Ectodermal cell (in vitro differentiated cells): ENCODE data around the gene NFKBIA.

Source experiments
- H3K27ac ChIP-seq: 2 replicates; pipeline ENCODE4 v1.7.0; 2013; ENCODE audit warnings: mild to moderate bottlenecking, low read depth, low read length; ENCODE audit not compliant: insufficient read depth, poor library complexity, severe bottlenecking
- H3K27me3 ChIP-seq: 2 replicates; pipeline ENCODE4 v1.7.0; 2013; ENCODE audit warnings: mild to moderate bottlenecking, low read length; ENCODE audit not compliant: insufficient read depth, control insufficient read depth, poor library complexity, severe bottlenecking
- H3K36me3 ChIP-seq: one replicate; pipeline ENCODE4 v1.7.0; 2013; ENCODE audit warnings: low read length; ENCODE audit not compliant: control insufficient read depth, insufficient read depth
- H3K4me1 ChIP-seq: one replicate; pipeline ENCODE4 v1.7.0; 2013; ENCODE audit warnings: low read length; ENCODE audit not compliant: control insufficient read depth, insufficient read depth
- H3K4me3 ChIP-seq: 2 replicates; pipeline ENCODE4 v1.7.0; 2013; ENCODE audit warnings: low read depth, low read length, control low read depth; ENCODE audit not compliant: insufficient read depth
- H3K9me3 ChIP-seq: 2 replicates; pipeline ENCODE4 v1.7.0; 2013; ENCODE audit warnings: mild to moderate bottlenecking, low read length, moderate library complexity; ENCODE audit not compliant: control insufficient read depth
- WGBS, 2 experiments: methylation state at CpG; one replicate each; pipeline ENCODE4 v1.1.7; 2013; ENCODE audit warnings: missing lambda C conversion rate in 2 of 2; 5-methylcytosine and 5-hydroxymethylcytosine counted together

The NFKBIA gene

DNA sequence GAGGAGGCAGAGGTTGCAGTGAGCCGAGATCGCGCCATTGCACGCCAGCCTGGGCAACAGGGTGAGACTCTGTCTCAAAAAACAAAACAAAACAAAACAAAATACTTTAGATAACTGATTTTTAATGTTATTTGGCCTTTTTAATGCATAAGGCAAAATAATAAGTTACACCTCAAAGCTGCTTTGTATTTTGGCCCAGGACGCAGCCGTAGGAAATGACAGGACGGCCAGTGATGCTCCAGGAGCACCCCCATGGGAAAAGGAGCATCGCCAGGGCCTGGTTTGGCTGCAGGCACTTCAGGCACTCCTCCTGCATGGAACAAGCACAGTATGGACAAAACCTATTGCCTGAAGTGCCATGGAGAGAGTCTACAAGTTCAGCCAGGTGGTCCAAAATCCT is 3.5 kb upstream of the NFKBIA start:
- Histone ChIP-seq H3K27ac (no peak overlapping the region), H3K9me3 (no peaks in the 10 kb centered on the region), H3K4me3 (no peak overlapping the region)

GRCh38 chr14:35407306-35407630 is 2.7 kb upstream of the NFKBIA start:
- Histone ChIP-seq H3K4me3 (no peak overlapping the region), H3K9me3 (no peaks in the 10 kb centered on the region)
- WGBS, 2 experiments: 86 to 95% methylated on average over 1 of the region's 1 CpG

More for the DNA sequence above, 3.5 kb upstream of the NFKBIA start:
- peaks cover under 1% of the 10 kb centered on the region for H3K36me3 ChIP-seq
- WGBS, 2 experiments: 91 to 93% methylated on average over 8 of the region's 8 CpGs
- no peaks in the 10 kb centered on the region for H3K27me3 ChIP-seq
- peaks cover 17% of the 10 kb centered on the region for H3K4me1 ChIP-seq

DNA sequence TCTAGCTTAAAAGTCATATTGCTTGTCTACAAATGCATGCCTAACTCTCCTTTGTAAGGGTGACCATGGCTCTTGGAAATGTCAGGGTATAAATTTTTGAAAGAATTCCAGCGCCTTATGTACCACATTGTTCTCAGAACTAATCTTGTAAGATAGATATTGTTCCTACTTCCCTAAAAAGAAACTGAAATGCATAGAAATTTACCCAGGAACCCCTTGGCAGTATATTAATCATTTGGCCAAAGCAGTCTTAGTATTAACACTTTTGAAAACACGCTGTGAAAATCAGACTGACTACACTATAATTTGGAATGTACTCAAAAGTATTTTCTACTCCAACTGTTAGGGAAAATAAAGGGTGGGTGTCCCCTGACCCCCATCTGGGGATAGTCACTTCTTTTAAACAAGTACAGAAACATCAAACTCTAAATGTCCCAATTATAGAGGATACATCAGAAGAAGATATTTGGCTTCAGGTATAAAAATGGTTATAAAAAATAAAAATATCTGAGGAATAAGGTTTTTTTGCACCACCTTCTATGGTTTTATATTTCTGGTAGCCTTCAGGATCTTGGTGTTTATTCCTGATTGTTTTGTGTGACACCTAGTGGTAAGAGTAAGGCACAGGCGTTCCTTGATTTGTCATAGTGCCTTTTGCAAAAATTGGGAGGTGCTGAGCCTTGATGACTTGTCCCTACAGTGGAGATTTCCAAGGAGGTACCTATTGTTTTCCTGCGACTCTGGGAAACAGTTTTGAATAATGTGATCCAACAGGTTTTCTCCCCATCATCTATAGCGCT is 2.2 kb upstream of the NFKBIA start:
- H3K27me3 ChIP-seq: no peaks in the 10 kb centered on the region
- peaks cover 17% of the 10 kb centered on the region for H3K4me1 ChIP-seq
- H3K9me3 ChIP-seq: no peaks in the 10 kb centered on the region
- H3K4me3 ChIP-seq: no peak overlapping the region
- H3K36me3 ChIP-seq: peaks cover 14% of the 10 kb centered on the region
- WGBS, 2 experiments: 40 to 45% methylated on average over 4 to 5 of the region's 5 CpGs
- H3K27ac ChIP-seq: no peak overlapping the region

More at GRCh38 chr14:35407306-35407630, 2.7 kb upstream of the NFKBIA start:
- H3K4me1 ChIP-seq: peaks cover 17% of the 10 kb centered on the region
- H3K27me3 ChIP-seq: no peaks in the 10 kb centered on the region
- H3K36me3 ChIP-seq: peaks cover 8% of the 10 kb centered on the region
- H3K27ac ChIP-seq: no peak overlapping the region

GRCh38 chr14:35406090-35406489 is 1.5 kb upstream of the NFKBIA start:
- peaks cover 14% of the 10 kb centered on the region for H3K36me3 ChIP-seq
- no peaks in the 10 kb centered on the region for H3K27me3 ChIP-seq
- no peak overlapping the region for H3K4me3 ChIP-seq
- no peaks in the 10 kb centered on the region for H3K9me3 ChIP-seq
- H3K27ac ChIP-seq: no peak overlapping the region
- WGBS, 2 experiments: 100% methylated on average over 2 of the region's 2 CpGs; no CpG with 5 or more reads in 1 of the 2 experiments
- H3K4me1 ChIP-seq: peaks cover 17% of the 10 kb centered on the region

- 42 to 45% methylated on average over 14 of the region's 14 CpGs for WGBS, 2 experiments
- Histone ChIP-seq H3K9me3 (no peaks in the 10 kb centered on the region), H3K4me3 (peak overlapping the region; percentile 76)
Observed at GRCh38 chr14:35405304-35405996, 901 bp upstream of the NFKBIA start.

DNA sequence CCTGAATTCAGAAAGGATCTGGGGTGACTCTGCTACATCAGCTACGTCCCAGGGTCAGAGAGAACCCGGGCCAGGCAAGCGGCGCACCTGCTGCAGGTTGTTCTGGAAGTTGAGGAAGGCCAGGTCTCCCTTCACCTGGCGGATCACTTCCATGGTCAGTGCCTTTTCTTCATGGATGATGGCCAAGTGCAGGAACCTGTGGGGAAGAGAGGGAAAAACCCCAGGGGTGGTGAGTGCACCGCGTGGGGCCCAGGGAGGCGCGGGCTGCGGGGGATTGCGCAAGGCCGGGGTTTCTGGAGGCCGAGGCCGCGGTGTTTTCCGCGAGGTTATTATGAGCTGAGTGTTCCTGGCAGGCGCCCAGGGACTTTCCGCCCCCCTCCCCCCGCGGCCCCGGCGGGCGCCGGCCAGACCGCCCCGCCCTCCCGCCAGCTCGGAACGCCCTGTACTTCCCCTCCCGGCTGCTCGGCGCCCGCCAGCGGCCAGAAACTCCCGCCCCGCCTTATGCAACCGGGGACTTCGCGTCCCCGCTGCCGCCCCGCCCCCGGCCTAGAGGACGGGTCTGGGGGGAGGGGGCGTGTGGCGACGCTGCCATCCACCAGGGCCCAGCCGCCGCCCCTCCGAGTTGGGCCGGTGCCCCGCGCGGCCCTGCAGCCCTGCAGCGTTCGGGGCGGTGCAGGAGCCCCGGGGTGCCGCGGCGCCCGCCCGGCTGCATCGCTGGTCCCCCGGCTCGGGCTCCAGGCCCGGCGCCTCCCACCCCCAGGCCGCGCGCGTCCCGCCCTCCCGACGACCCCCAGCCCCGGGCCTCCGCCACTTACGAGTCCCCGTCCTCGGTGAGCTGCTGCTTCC is 723 bp downstream of the NFKBIA start:
- Histone ChIP-seq H3K27ac (peak overlapping the region; percentile 58), H3K4me1 (peaks cover 17% of the 10 kb centered on the region), H3K27me3 (no peaks in the 10 kb centered on the region), H3K9me3 (no peaks in the 10 kb centered on the region), H3K36me3 (peaks cover 14% of the 10 kb centered on the region), H3K4me3 (peak overlapping the region; percentile 76)
- 4 to 5% methylated on average over 80 to 81 of the region's 81 CpGs for WGBS, 2 experiments

More at GRCh38 chr14:35405304-35405996, 901 bp upstream of the NFKBIA start:
- H3K4me1 ChIP-seq: peaks cover 17% of the 10 kb centered on the region
- peak overlapping the region; percentile 58 for H3K27ac ChIP-seq
- H3K27me3 ChIP-seq: no peaks in the 10 kb centered on the region
- H3K36me3 ChIP-seq: peaks cover 14% of the 10 kb centered on the region

DNA sequence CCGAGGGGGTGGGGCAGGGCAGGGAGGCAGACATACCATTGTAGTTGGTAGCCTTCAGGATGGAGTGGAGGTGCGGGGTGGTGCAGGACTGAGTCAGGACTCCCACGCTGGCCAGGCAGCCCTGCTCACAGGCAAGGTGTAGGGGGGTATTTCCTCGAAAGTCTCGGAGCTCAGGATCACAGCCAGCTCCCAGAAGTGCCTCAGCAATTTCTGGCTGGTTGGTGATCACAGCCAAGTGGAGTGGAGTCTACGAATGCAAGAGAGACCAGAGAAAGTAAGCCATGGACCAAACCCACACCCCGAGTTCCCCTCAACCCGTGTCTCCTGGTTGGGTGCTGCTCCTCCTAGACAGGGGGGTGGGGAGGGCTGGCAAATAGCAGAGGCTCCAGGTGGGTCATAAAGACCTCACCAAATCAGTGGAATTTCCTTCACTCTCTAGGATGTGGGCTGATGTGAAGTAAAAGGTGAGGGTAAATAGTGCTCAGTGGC is 1.4 kb downstream of the NFKBIA start:
- H3K27ac ChIP-seq: no peak overlapping the region
- H3K9me3 ChIP-seq: no peaks in the 10 kb centered on the region
- H3K27me3 ChIP-seq: no peaks in the 10 kb centered on the region
- H3K4me3 ChIP-seq: peak overlapping the region; percentile 76
- peaks cover 14% of the 10 kb centered on the region for H3K36me3 ChIP-seq
- 86 to 91% methylated on average over 8 of the region's 8 CpGs for WGBS, 2 experiments
- peaks cover 17% of the 10 kb centered on the region for H3K4me1 ChIP-seq

GRCh38 chr14:35402323-35403113 is 2.0 kb downstream of the NFKBIA start:
- 92 to 95% methylated on average over 14 of the region's 14 CpGs for whole genome bisulfite sequencing, 2 experiments
- Histone ChIP-seq H3K27ac (no peak overlapping the region), H3K4me3 (no peak overlapping the region)

DNA sequence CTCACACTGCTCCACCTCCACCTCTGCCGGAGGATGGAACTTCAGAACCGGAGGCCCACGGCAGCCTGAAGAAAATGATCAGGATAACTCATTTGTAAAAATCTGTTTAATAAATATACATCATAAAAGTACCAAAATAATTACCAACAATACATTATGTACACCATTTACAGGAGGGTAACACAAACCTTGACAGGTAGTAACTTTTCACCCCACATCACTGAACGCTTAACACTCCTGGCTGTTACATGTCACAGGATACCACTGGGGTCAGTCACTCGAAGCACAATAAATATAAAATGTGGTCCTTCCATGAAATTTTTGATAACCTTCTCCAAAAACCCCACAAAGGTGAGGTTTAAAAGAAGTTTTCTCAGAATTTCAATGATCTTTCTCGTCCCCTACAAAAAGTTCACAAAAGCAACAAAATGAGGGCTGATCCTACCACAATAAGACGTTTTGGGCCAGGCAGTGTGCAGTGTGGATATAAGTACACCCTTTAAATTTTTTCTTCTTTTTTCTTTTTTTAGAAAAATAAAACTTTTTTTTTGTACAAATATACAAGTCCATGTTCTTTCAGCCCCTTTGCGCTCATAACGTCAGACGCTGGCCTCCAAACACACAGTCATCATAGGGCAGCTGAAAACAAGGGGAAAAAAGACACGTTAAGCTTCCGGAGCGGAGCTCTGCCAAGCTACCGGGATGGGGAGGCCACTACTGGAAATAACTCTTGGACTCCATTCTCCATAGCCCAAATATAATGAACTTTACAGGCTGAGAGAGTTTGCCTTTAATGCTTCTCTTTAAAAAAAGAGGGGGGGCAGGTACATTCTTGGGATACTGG is 2.9 kb downstream of the NFKBIA start:
- WGBS, 2 experiments: 85 to 87% methylated on average over 9 to 13 of the region's 14 CpGs
- H3K27ac ChIP-seq: no peak overlapping the region
- H3K4me3 ChIP-seq: no peak overlapping the region
- no peaks in the 10 kb centered on the region for H3K27me3 ChIP-seq
- H3K4me1 ChIP-seq: peaks cover 17% of the 10 kb centered on the region
- no peaks in the 10 kb centered on the region for H3K9me3 ChIP-seq
- peaks cover 14% of the 10 kb centered on the region for H3K36me3 ChIP-seq

More at GRCh38 chr14:35402323-35403113, 2.0 kb downstream of the NFKBIA start:
- Histone ChIP-seq H3K36me3 (peaks cover 14% of the 10 kb centered on the region), H3K4me1 (peaks cover 17% of the 10 kb centered on the region), H3K27me3 (no peaks in the 10 kb centered on the region), H3K9me3 (no peaks in the 10 kb centered on the region)
